ENCODE data around the gene PTPRA.

The PTPRA gene

GRCh38 chr20:2955257-2955970 is 82.1 kb downstream of the PTPRA start:
- in situ Hi-C loops (cut with HindIII; ENCODE audit: low sequenced_read_pairs): no loop called here
- no peak overlapping the region for H3K4me3 ChIP-seq (ENCODE audit: low read depth, low read length)

DNA sequence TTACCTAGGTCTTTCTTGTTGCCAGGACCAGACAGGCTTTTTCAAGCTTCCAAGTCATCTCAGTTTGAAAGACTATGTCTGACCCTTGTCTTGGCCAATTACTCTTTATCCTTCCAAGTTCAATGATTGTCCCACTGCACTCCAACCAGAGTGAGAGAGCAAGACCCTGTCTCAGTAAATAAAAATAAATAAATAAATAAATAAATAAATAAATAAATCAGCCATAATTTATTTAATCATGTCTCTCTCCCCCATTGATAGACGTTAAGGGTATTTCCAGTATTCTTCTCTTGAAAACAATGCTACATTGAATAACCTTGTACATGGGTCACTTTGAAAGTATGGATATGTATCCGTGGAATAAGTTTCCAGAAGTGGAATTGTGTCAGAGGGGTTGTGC is 83.2 kb downstream of the PTPRA start:
- no peak overlapping the region for H3K4me3 ChIP-seq (ENCODE audit: low read depth, low read length)
- no peak for DNase-seq (ENCODE audit: low read depth, low spot score)
- no peak for TF ChIP-seq CTCF (IDR thresholded peaks at IDR 0.05; ENCODE audit: low read depth, low read length)
- in situ Hi-C loops (cut with HindIII; ENCODE audit: low sequenced_read_pairs): no loop called here

More at GRCh38 chr20:2955257-2955970, 82.1 kb downstream of the PTPRA start:
- no peak for DNase-seq (ENCODE audit: low read depth, low spot score)
- no peak for TF ChIP-seq CTCF (IDR thresholded peaks at IDR 0.05; ENCODE audit: low read depth, low read length)

DNA sequence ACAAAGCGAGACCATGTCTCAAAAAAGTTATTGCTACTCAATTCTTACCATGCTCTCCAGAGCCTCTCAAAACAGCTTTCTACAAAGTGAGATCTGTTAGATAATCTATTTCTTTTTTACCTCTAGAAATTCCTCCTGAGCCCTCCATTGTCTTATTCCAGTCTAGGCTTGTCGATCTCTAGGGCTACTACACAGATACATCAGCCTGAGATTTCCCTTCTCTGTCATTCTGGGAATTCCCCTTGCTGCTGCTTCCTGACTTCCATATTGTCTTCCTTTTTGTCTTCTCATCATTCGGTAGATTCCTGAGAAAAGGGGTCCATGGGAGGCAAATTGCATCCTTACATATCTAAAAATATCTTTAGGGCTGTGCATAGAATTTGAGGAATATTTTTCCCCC is 94.6 kb downstream of the PTPRA start:
- DNase-seq (ENCODE audit: low read depth, low spot score): no peak
- in situ Hi-C loops (cut with HindIII; ENCODE audit: low sequenced_read_pairs): no loop called here
- no peak overlapping the region for H3K4me3 ChIP-seq (ENCODE audit: low read depth, low read length)
- TF ChIP-seq CTCF (IDR thresholded peaks at IDR 0.05; ENCODE audit: low read depth, low read length): no peak

- in situ Hi-C loops (cut with HindIII; ENCODE audit: low sequenced_read_pairs): no loop called here
- no peak overlapping the region for H3K4me3 ChIP-seq (ENCODE audit: low read depth, low read length)
- DNase-seq (ENCODE audit: low read depth, low spot score): no peak
- no peak for TF ChIP-seq CTCF (IDR thresholded peaks at IDR 0.05; ENCODE audit: low read depth, low read length)
These were observed 98.8 kb downstream of the PTPRA start for GRCh38 chr20:2972126-2972525.

- in situ Hi-C loops (cut with HindIII; ENCODE audit: low sequenced_read_pairs): no loop called here
- H3K4me3 ChIP-seq (ENCODE audit: low read depth, low read length): no peak overlapping the region
- no peak for TF ChIP-seq CTCF (IDR thresholded peaks at IDR 0.05; ENCODE audit: low read depth, low read length)
- no peak for DNase-seq (ENCODE audit: low read depth, low spot score)
These were observed 100.3 kb downstream of the PTPRA start for GRCh38 chr20:2973574-2973973.

DNA sequence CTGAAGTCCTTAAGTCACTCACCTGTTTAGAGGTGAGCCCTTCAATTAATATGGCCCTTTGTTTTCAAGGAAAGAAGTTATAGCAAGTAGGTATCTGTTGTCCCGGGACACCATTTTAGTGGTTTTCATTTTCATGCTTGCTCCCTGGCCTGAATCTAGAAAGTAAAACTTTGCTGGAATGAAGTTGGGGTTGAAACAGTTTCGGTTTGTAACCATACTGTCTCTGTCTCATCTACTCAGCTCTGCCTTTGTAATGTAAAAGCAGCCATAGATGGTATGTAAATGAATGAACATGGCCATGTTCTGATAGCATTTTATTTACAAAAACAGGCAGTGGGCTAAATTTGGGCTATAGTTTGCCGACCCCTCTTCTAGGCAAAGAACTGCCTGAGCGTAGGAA is 105.2 kb downstream of the PTPRA start:
- H3K4me3 ChIP-seq (ENCODE audit: low read depth, low read length): no peak overlapping the region
- in situ Hi-C loops (cut with HindIII; ENCODE audit: low sequenced_read_pairs): no loop called here
- no peak for TF ChIP-seq CTCF (IDR thresholded peaks at IDR 0.05; ENCODE audit: low read depth, low read length)
- DNase-seq (ENCODE audit: low read depth, low spot score): no peak

Measured in astrocyte of the spinal cord (primary cell).